Upper lobe of left lung (tissue), 4 donors: ENCODE data around the gene XYLT2.

Experiments used
- CTCF ChIP-seq, 6 experiments: fragments of 450-650 bp in 4 of 6; fragments of 200-600 bp in 2 of 6; sonication (generic) in 2 of 6; IDR thresholded peaks; one replicate each; pipeline ENCODE4 v1.5.1; 2016 to 2019; ENCODE audit warnings: antibody characterized with exemption in 6 of 6
- POLR2A ChIP-seq, 4 donors: fragments of 450-650 bp; IDR thresholded peaks; one replicate each; pipeline ENCODE4 v1.5.1; 2016 to 2017; ENCODE audit warnings: antibody characterized with exemption in 4 of 4, mild to moderate bottlenecking in 2 of 4

DNA sequence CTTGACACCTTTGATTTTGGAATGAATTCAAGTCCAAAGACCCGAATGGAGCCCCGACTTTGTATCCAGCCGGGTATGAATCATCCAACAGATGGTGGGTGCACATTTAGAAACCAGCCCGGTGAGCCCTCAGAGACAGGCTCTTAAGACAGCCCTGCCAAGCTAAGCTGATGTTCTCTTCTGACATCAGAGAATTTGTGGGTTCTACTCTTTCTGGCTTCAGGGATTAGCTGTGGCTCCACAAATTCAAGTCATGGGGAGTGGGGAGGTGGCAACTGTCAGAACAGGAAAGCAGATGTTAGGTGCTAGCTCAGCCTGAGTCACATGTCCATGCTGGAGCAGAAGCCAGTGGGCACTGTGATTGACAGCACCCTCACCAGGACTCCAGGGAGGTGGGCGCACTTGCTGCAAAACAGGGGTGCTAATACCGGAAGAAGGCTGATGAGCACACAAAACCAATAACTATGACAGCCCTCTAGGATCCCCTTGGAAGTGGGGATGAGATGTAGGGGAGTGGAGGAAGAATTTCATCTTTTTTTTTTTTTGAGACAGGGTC lies 31.4 kb upstream of the XYLT2 start:
- TF ChIP-seq CTCF (IDR thresholded peaks at IDR 0.05) = no peak
- TF ChIP-seq POLR2A (IDR thresholded peaks at IDR 0.05) = no peak
